T-helper 1 cell (primary cell): Measurements from ENCODE around the gene ZNF573.
"Not testable (repeated sequence)": the region's sequence is repeated elsewhere in the genome, so short reads cannot be mapped to it uniquely, and the experiment has no call there.

Experiments used
- DNase-seq, 5 donors: peaks; one replicate each; pipeline ENCODE4 v3.0.0-alpha.2; 2012 to 2020
- total RNA-seq, 4 donors: gene quantifications; one replicate each; lab custom pipeline; 2026; lab: John Stamatoyannopoulos, UW

The ZNF573 gene
- total RNA-seq, result 6.5 to 19.8 (median 18.1) reads per million in 4 donors

GRCh38 chr19:37779127-37780005, at the start of gene ZNF573:
TSS of gene ZNF573 (minus strand) at chr19:37779586. CDS start at chr19:37773729, 5,857 bp downstream.
- peak; percentile 66 to 86 (median 81) for DNase-seq

- peak in 2 of 5 donors; percentile 21 to 35 for DNase-seq
These were observed 38.0 kb upstream of the ZNF573 start for GRCh38 chr19:37817180-37817981.

GRCh38 chr19:37815611-37816010, 36.2 kb upstream of the ZNF573 start:
- DNase-seq, result not testable (repeated sequence)

GRCh38 chr19:37813340-37813739, 34.0 kb upstream of the ZNF573 start:
- DNase-seq, result no peak

- DNase-seq, result no peak
These were observed 30.0 kb upstream of the ZNF573 start for GRCh38 chr19:37809366-37809765.

GRCh38 chr19:37803249-37803840, 24.0 kb upstream of the ZNF573 start:
- DNase-seq, result no peak

- no peak for DNase-seq
These were observed 11.0 kb upstream of the ZNF573 start for GRCh38 chr19:37790244-37790925.

- no peak for DNase-seq
These were observed 716 bp downstream of the ZNF573 start for GRCh38 chr19:37778613-37779126.

GRCh38 chr19:37770985-37771384, 8.4 kb downstream of the ZNF573 start:
- no peak for DNase-seq

GRCh38 chr19:37763488-37763887, 15.9 kb downstream of the ZNF573 start:
- no peak for DNase-seq

- not testable (repeated sequence) for DNase-seq
These were observed 21.7 kb downstream of the ZNF573 start for GRCh38 chr19:37757683-37758082.

GRCh38 chr19:37738371-37738770, 41.0 kb downstream of the ZNF573 start:
- no peak for DNase-seq

GRCh38 chr19:37725181-37725580, 54.2 kb downstream of the ZNF573 start:
- no peak for DNase-seq

GRCh38 chr19:37719927-37720265, 59.5 kb downstream of the ZNF573 start:
- DNase-seq, result no peak

GRCh38 chr19:37719111-37719926, 60.1 kb downstream of the ZNF573 start, which contains the start of gene ZNF607:
TSS of gene ZNF607 (minus strand) at chr19:37719761. CDS start at chr19:37711618, 8,143 bp downstream.
- peak; percentile 67 to 83 (median 71) for DNase-seq

- DNase-seq, result no peak
These were observed 61.1 kb downstream of the ZNF573 start for GRCh38 chr19:37718304-37718703.

- DNase-seq, result no peak
These were observed 63.2 kb downstream of the ZNF573 start for GRCh38 chr19:37716140-37716539.

- no peak for DNase-seq
These were observed 73.3 kb downstream of the ZNF573 start for GRCh38 chr19:37706052-37706605.

GRCh38 chr19:37699057-37699456, 80.3 kb downstream of the ZNF573 start:
- no peak for DNase-seq

- DNase-seq, result no peak
These were observed 81.2 kb downstream of the ZNF573 start for GRCh38 chr19:37698216-37698615.
